ENCODE results near the gene RAB31.

RAB31 gene

GRCh38 chr18:9818423-9818734 lies 110.3 kb downstream of the RAB31 start:
- Histone ChIP-seq H3K4me2 (no peak overlapping the region), H4K20me1 (no peaks in the 10 kb centered on the region)

DNA sequence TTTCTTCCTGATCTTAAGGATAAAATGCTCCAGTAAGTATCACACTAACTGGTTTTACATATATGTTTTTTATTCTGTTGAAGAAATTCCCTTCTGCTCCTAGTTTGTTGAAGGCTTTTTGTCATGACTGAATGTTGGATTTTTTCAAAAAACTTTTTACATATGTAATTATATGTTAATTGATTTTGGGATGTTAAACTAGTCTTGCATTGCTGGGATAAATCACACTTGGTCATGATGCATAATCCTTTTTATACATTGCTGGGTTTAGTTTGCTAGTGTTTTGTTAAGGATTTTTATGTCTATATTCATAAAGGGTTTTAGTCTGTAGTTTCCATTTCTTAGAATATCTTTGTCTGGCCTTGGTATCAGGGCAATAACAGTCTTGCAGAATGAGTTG lies 112.0 kb downstream of the RAB31 start:
- Histone ChIP-seq H3K4me3 (no peak overlapping the region), H3K4me2 (0 out of 22 replicates have a peak overlapping the region, but pooled peaks of 1 of the 11 experiments have one; percentile 25), H3K27ac (no peak overlapping the region), H3K36me3 (peaks cover 0 to 52% (median 0%) of the 10 kb centered on the region in 11 experiments; a peak in 7 of 22 replicates), H3K27me3 (no peaks in the 10 kb centered on the region), H3K4me1 (peaks cover 0 to 40% (median 9%) of the 10 kb centered on the region in 10 experiments; a peak in 15 of 20 replicates), H3K9me3 (replicated peaks in 1 of 11) (peaks cover 4 to 39% (median 17%) of the 10 kb centered on the region in 11 experiments; a peak in 21 of 22 replicates), H4K20me1 (no peaks in the 10 kb centered on the region), H3K9ac (no peak overlapping the region)
- no peak for TF ChIP-seq Cebpa-rat (IDR thresholded peaks at IDR 0.05)

More at GRCh38 chr18:9818423-9818734, 110.3 kb downstream of the RAB31 start:
- H3K27ac ChIP-seq, result no peak overlapping the region
- H3K9me3 ChIP-seq (replicated peaks in 1 of 11), result peaks cover 4 to 39% (median 17%) of the 10 kb centered on the region in 11 experiments; a peak in 21 of 22 replicates
- peaks cover 0 to 69% (median 0%) of the 10 kb centered on the region in 11 experiments; a peak in 7 of 22 replicates for H3K36me3 ChIP-seq
- no peak overlapping the region for H3K9ac ChIP-seq
- H3K27me3 ChIP-seq, result no peaks in the 10 kb centered on the region
- TF ChIP-seq Cebpa-rat (IDR thresholded peaks at IDR 0.05), result no peak
- H3K4me1 ChIP-seq, result peaks cover 0 to 23% (median 0%) of the 10 kb centered on the region in 10 experiments; a peak in 6 of 20 replicates
- no peak overlapping the region for H3K4me3 ChIP-seq

- no peak for TF ChIP-seq Cebpa-rat (IDR thresholded peaks at IDR 0.05)
- Histone ChIP-seq H4K20me1 (no peaks in the 10 kb centered on the region), H3K9me3 (replicated peaks in 1 of 11) (peaks cover 4 to 39% (median 17%) of the 10 kb centered on the region in 11 experiments; a peak in 21 of 22 replicates), H3K4me3 (no peak overlapping the region), H3K9ac (no peak overlapping the region), H3K27ac (no peak overlapping the region), H3K27me3 (no peaks in the 10 kb centered on the region), H3K4me1 (peaks cover 0 to 46% (median 15%) of the 10 kb centered on the region in 10 experiments; a peak in 17 of 20 replicates), H3K36me3 (peaks cover 0 to 50% (median 0%) of the 10 kb centered on the region in 11 experiments; a peak in 7 of 22 replicates), H3K4me2 (peak overlapping the region in 2 of 11 experiments; percentile 5 to 25; a peak in 1 of 22 replicates)
Observed at GRCh38 chr18:9820719-9821118, 112.6 kb downstream of the RAB31 start.

GRCh38 chr18:9822587-9823185 lies 114.6 kb downstream of the RAB31 start:
- Histone ChIP-seq H3K9ac (no peak overlapping the region), H3K27me3 (no peaks in the 10 kb centered on the region), H3K4me3 (no peak overlapping the region), H3K36me3 (peaks cover 0 to 31% (median 0%) of the 10 kb centered on the region in 11 experiments; a peak in 6 of 22 replicates), H3K4me2 (peak overlapping the region in 1 of 11 experiments; percentile 79; a peak in 2 of 22 replicates), H3K4me1 (peaks cover 0 to 66% (median 34%) of the 10 kb centered on the region in 10 experiments; a peak in 17 of 20 replicates), H4K20me1 (no peaks in the 10 kb centered on the region), H3K27ac (no peak overlapping the region), H3K9me3 (replicated peaks in 1 of 11) (peaks cover 4 to 32% (median 15%) of the 10 kb centered on the region in 11 experiments; a peak in 21 of 22 replicates)
- TF ChIP-seq Cebpa-rat (IDR thresholded peaks at IDR 0.05), result no peak

GRCh38 chr18:9823805-9824473 lies 115.8 kb downstream of the RAB31 start:
- Histone ChIP-seq H3K27me3 (no peaks in the 10 kb centered on the region), H4K20me1 (no peaks in the 10 kb centered on the region), H3K4me1 (peaks cover 0 to 78% (median 47%) of the 10 kb centered on the region in 10 experiments; a peak in 18 of 20 replicates), H3K9me3 (replicated peaks in 1 of 11) (peaks cover 0 to 20% (median 5%) of the 10 kb centered on the region in 11 experiments; a peak in 16 of 22 replicates), H3K9ac (peak overlapping the region in 1 of 11 experiments; percentile 71; a peak in 1 of 22 replicates), H3K4me2 (peak overlapping the region in 5 of 11 experiments; percentile 79 to 90 (median 87); a peak in 9 of 22 replicates), H3K27ac (peak overlapping the region in 4 of 11 experiments; percentile 74 to 94 (median 90); a peak in 8 of 22 replicates), H3K4me3 (no peak overlapping the region), H3K36me3 (peaks cover 0 to 19% (median 0%) of the 10 kb centered on the region in 11 experiments; a peak in 3 of 22 replicates)
- no peak for TF ChIP-seq Cebpa-rat (IDR thresholded peaks at IDR 0.05)

DNA sequence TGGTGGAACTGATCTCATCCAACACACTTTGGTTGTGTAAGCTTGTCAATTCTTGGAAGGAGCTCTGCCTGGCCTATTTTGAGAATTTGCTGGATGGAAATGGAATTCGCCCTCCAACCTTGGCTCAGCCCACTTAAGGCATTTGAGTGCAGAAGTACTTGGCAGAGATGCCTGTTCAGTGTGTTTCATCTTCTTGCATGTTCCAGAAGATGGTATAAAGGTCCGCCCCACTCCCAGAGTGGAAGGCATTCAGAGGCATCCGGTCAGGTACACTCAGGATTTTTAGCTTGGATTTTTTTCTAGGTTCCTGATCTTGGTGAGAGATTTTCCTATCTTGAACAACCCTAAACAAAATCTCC lies 116.4 kb downstream of the RAB31 start:
- H3K4me1 ChIP-seq, result peaks cover 0 to 83% (median 52%) of the 10 kb centered on the region in 10 experiments; a peak in 18 of 20 replicates
- no peaks in the 10 kb centered on the region for H4K20me1 ChIP-seq
- H3K9me3 ChIP-seq (replicated peaks in 1 of 11), result peaks cover 0 to 15% (median 0%) of the 10 kb centered on the region in 11 experiments; a peak in 4 of 22 replicates
- no peak overlapping the region for H3K4me3 ChIP-seq
- peaks cover 0 to 14% (median 0%) of the 10 kb centered on the region in 11 experiments; a peak in 3 of 22 replicates for H3K36me3 ChIP-seq
- peak overlapping the region in 6 of 11 experiments; percentile 79 to 90 (median 87); a peak in 12 of 22 replicates for H3K4me2 ChIP-seq
- H3K9ac ChIP-seq, result peak overlapping the region in 3 of 11 experiments; percentile 36 to 71 (median 57); a peak in 4 of 22 replicates
- no peak for TF ChIP-seq Cebpa-rat (IDR thresholded peaks at IDR 0.05)
- H3K27ac ChIP-seq, result peak overlapping the region in 6 of 11 experiments; percentile 74 to 94 (median 88); a peak in 11 of 22 replicates
- H3K27me3 ChIP-seq, result no peaks in the 10 kb centered on the region

- peaks cover 0 to 10% (median 0%) of the 10 kb centered on the region in 11 experiments; a peak in 4 of 22 replicates for H3K9me3 ChIP-seq (replicated peaks in 1 of 11)
- peak overlapping the region in 9 of 11 experiments; percentile 6 to 90 (median 83); a peak in 17 of 22 replicates for H3K4me2 ChIP-seq
- TF ChIP-seq Cebpa-rat (IDR thresholded peaks at IDR 0.05), result no peak
- peak overlapping the region in 3 of 10 experiments; percentile 4 to 32 (median 29); a peak in 5 of 20 replicates for H3K4me3 ChIP-seq
- peaks cover 0 to 10% (median 0%) of the 10 kb centered on the region in 11 experiments; a peak in 1 of 22 replicates for H3K36me3 ChIP-seq
- H3K4me1 ChIP-seq, result peaks cover 0 to 89% (median 54%) of the 10 kb centered on the region in 10 experiments; a peak in 18 of 20 replicates
- peak overlapping the region in 5 of 11 experiments; percentile 35 to 74 (median 57); a peak in 6 of 22 replicates for H3K9ac ChIP-seq
- peak overlapping the region in 9 of 11 experiments; percentile 41 to 94 (median 83); a peak in 17 of 22 replicates for H3K27ac ChIP-seq
- H3K27me3 ChIP-seq, result no peaks in the 10 kb centered on the region
- H4K20me1 ChIP-seq, result no peaks in the 10 kb centered on the region
Observed at GRCh38 chr18:9824952-9825371, 116.9 kb downstream of the RAB31 start.

- no peaks in the 10 kb centered on the region for H4K20me1 ChIP-seq
- H3K36me3 ChIP-seq, result peaks cover 0 to 6% (median 0%) of the 10 kb centered on the region in 11 experiments; a peak in 1 of 22 replicates
- H3K4me2 ChIP-seq, result peak overlapping the region in 10 of 11 experiments; percentile 6 to 90 (median 82); a peak in 17 of 22 replicates
- H3K9me3 ChIP-seq (replicated peaks in 1 of 11), result peaks cover 0 to 4% (median 0%) of the 10 kb centered on the region in 11 experiments; a peak in 2 of 22 replicates
- TF ChIP-seq Cebpa-rat (IDR thresholded peaks at IDR 0.05), result peak in 4 of 11 experiments; percentile 19 to 62 (median 44); a peak in 3 of 22 replicates
- peak overlapping the region in 7 of 11 experiments; percentile 10 to 74 (median 66); a peak in 9 of 22 replicates for H3K9ac ChIP-seq
- H3K4me1 ChIP-seq, result peaks cover 0 to 90% (median 54%) of the 10 kb centered on the region in 10 experiments; a peak in 18 of 20 replicates
- no peaks in the 10 kb centered on the region for H3K27me3 ChIP-seq
- peak overlapping the region in 3 of 10 experiments; percentile 10 to 32 (median 29); a peak in 3 of 20 replicates for H3K4me3 ChIP-seq
- H3K27ac ChIP-seq, result peak overlapping the region in 9 of 11 experiments; percentile 41 to 94 (median 83); a peak in 18 of 22 replicates
Observed at GRCh38 chr18:9825571-9826073, 117.5 kb downstream of the RAB31 start.
